Left hindlimb (tissue), 1 donor: ENCODE results near the gene RFX8.
A peak's percentile ranks its signal among the peaks of the same experiment; 100 is the strongest.
"Not testable (repeated sequence)": the region's sequence is repeated elsewhere in the genome, so short reads cannot be mapped to it uniquely, and the experiment has no call there.

Experiments used
- DNase-seq: peaks from one replicate; pipeline ENCODE4 v3.0.0-alpha.2; 2018

The RFX8 gene

DNA sequence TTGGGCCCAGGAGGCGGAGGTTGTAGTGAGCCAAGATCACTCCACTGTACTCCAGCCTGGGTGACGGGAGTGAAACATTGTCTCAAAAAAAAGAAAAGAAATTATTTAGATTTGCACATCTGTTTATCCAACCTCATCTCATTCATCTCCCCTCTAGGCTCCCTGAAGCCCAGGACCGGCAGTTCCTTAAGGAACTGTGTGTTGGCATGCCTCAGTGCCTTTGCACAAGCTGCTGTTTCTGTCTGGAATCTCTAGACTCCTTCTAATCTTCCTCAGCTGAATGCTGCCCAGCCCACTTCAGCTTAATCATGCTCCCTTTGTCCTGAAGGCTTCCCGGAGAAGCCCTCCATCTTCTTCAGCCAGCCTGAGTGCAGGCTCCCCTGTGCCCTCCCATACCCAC is 10.9 kb upstream of the RFX8 start:
- DNase-seq: no peak

DNA sequence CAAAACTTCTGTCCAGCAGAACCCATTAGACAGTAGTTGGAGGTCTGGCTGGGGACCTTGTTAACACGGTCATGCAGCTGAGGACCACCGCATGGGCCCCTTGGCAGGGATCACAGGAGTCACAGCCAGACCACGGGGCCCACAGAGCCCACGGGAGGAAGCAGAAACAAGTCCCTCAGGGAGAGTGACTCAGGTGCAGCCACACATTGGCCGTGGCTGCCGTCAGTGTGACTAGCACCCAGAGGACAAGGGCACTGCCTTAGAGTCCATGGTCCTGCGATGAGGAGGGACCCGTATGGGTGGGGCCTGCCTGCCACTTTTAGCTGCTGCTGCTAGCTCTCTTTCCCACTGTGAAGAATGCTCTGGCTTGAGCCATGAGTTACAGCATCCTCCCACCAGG is 5.9 kb upstream of the RFX8 start:
- no peak for DNase-seq

- no peak for DNase-seq
Observed at GRCh38 chr2:101479810-101480209, 4.9 kb upstream of the RFX8 start.

- no peak for DNase-seq
Observed at GRCh38 chr2:101479328-101479727, 4.4 kb upstream of the RFX8 start.

DNA sequence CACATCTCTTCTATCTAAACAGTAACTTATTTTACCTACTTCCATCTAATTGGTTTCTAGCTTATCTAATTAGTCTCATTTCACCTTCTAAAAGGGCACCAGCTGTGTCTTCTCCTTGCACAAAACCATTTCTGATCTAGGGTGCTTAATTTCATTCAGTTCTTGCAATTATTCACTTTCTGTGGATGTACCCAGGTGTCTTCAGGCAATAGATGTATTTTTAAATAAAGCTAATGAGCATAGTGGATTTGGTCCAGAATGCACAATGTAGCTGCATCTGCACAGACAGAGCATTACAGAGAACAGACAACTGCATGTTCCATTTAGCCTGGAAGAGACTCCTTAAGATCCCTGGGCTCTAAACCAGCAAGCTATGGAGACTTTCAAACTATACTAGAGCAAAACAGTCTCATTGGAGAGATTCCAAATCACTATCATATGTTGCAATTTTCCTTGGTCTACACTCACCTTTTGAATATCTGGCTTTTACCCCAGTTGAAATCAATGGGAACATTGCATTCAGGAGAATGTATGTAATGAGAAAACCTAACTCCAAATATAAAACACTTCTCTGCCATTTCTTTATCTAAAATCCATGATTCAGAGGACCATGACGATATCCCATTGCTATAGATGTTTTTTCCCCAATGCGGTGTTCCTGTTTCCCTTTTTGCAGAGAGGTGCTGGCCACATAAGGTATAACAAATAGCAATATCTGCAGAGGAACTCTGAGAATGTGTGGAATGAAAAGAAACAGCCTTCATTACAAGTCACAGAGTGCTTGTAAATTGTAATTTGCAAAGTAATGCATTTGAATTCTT is 3.5 kb upstream of the RFX8 start:
- no peak for DNase-seq

GRCh38 chr2:101477556-101477955 is 2.6 kb upstream of the RFX8 start:
- DNase-seq: no peak

DNA sequence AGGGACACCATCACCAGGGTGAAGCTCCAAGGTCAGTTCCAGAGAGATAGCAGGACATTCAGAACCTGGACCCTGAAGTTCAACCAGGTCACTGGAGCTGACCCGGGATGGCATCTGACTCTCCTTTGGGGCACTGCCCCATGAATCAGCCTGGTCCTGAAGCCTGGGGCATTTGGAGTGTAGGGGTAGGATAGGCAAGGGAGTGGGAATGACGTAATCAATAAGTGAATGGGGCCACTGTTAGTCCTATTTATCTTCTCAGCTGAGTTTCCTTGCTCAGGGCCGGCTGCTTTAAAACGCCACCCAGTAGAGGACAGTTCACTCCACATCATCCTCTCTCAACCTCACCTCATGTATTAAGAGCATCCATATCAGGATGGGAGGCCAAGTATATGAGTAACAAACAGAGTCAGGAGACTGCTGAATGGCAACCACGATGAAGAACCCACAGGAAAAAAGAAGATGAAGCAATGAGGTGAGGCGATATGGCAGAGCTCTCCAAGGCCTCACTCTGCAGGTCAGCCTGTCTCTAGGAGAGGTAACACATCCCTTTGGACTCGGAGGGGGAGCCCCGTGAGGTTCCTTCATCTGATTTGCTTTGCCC is 1.8 kb upstream of the RFX8 start:
- no peak for DNase-seq

DNA sequence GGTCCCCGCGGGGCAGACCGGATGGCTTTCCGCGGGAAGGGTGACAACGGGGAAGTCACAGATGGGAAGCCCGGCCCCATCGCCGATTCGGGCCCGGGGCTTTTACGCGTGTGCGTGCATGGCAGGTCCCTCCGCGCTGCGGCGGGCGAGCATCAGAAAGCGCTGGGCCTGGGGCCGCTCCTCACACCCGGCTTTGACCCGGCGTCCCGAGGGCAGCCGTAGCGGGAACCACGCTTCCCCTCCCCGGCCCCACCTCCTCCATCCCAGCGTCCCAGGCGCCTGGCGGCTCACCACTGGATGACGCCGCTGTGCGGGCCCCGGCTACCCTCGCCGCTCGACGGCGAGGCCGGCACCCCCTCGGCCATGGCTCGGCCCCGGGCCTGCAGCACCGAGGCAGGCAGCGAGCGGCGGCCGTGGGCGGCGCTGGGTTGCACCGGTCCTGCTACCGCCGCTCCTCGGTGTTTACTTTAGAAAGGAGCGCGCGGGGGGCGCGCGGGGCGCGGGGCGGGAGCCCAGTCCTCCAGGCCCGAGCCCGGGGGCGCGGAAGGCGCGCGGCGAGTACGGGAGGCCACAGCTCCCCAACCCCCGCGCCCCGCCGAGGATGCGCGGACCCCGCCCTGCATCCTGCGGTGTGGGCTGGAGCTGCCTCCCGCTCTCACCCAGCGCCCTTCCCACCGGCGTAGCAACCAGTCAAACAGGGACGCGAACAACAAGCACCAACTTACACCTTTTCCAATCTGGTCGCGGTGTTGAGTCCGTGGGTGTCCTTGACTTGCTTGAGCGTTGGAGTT is 806 bp downstream of the RFX8 start:
- peak; percentile 78 for DNase-seq

- DNase-seq: no peak
Observed at GRCh38 chr2:101473591-101473910, 1.4 kb downstream of the RFX8 start.

DNA sequence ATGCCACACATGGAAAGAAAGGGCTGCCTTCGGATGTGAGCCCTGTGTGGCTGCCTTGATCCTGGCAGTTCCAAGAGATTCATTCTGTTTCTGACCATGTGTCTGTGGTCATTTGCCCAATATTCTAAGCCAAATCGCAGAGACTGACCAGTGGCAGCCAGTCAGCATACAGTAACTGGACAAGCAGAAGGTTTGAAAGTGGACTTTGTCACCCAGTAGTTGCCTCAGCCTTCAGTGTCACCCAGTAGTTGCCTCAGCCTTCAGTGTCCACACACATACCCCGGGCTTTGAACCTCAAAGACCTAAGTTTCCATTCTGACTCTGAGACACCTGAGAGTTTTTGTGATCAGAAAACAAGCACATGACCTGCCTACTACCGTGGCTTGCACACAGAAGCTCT is 5.0 kb downstream of the RFX8 start:
- no peak for DNase-seq

- no peak for DNase-seq
Observed at GRCh38 chr2:101467306-101467705, 7.6 kb downstream of the RFX8 start.

DNA sequence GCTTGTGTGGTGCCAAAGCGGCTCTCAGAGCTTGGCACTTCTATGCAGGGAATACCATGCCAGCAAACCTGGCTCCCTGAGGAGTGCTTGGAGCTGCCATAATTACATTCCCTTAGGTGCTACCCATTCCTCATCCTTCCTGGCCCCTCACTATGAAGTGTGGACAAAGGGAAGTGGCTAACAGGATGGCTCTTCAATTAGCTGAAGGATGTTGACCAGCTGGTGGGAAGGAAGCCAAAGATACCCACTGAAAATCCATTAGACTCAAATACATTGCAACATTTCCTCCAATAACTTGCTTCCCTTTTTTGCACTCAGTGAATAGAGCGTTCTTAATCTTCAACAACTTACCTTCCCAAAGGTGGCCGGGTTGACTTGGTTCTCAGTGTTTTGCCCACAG is 8.5 kb downstream of the RFX8 start:
- no peak for DNase-seq

GRCh38 chr2:101464841-101465240 is 10.1 kb downstream of the RFX8 start:
- DNase-seq: no peak

DNA sequence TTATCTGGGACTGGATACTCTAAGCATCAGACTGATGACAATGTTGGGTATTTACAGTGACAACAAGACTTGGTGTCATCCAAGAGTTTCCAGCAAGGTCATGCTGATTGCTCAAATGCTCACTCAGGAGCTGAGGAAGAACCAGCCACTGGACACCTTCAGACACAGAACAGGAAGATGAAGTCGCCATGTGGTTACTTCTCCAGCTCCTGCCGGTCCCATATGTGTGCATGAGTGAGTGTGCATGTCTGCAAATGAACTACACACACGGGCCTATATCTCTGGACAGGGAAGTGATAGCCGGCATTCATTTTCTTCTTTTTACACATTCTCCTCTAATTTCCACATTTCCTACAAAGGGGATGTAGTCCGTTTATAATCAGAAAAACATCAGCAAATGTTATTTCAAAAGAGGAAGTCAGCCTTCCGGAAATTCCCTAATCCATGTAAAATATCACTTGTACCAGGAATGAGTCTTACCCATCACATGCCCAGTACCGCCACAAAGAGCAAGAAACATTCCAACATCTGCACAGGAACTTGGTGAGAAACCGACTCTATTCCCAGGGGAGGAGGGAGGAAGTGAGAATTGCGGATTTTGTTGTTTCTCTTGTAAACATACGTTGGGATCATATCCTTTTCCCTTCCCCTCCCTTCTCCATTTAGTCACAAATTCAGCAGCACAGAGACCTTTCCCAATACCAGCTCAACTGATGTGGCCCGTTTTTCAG is 10.8 kb downstream of the RFX8 start:
- DNase-seq: no peak

- no peak for DNase-seq
Observed at GRCh38 chr2:101463421-101463820, 11.5 kb downstream of the RFX8 start.

GRCh38 chr2:101461381-101461780 is 13.5 kb downstream of the RFX8 start:
- DNase-seq: no peak

DNA sequence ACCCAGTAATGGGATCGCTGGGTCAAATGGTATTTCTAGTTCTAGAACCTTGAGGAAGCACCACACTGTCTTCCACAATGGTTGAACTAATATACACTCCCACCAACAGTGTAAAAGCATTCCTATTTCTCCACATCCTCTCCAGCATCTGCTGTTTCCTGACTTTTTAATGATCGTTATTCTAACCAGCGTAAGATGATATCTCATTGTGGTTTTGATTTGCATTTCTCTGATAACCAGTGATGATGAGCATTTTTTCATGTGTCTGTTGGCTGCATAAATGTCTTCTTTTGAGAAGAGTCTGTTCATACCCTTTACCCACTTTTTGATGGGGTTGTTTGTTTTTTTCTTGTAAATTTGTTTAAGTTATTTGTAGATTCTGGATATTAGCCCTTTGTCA is 20.5 kb downstream of the RFX8 start:
- DNase-seq: not testable (repeated sequence)

GRCh38 chr2:101450965-101451364 is 23.9 kb downstream of the RFX8 start:
- no peak for DNase-seq

GRCh38 chr2:101446869-101447268 is 28.0 kb downstream of the RFX8 start:
- DNase-seq: no peak

- no peak for DNase-seq
Observed at GRCh38 chr2:101442667-101443061, 32.2 kb downstream of the RFX8 start.

GRCh38 chr2:101442042-101442666 is 32.8 kb downstream of the RFX8 start:
- DNase-seq: no peak

DNA sequence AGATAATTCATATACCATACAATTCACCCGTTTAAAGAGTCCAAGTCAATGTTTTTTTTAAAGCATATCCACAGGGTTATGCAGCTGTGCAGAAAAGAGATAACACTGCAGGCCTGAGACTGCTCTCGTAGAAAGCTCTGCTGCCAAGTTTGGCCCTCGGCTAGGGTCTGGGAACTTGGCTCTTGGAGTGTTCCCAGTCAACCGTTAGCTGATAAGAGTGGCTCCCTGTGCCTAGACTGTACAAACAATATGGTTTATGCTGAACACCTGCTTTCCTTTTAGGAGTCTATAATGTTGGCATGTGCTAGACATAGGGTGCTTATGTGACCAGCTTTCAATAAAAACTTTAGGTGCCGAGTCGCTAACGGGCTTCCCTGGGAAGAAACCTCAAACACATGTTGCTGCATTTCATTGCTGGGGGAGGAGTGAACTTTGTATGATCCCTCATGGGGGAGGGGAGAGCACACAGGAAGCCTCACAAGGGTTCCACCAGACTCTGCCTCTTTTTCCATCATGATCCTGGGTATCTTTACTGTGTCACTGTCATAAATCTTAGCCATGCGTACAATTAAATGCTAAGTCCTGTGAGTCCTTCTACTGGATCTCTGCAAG is 34.7 kb downstream of the RFX8 start:
- DNase-seq: no peak
